Esophagus muscularis mucosa (tissue), 3 donors: Measurements from ENCODE around the gene PFN1.

ENCODE experiments used
- EP300 ChIP-seq: sonication (generic); formaldehyde crosslinking; IDR thresholded peaks from one replicate; pipeline ENCODE4 v1.6.1; 2017; ENCODE audit warnings: antibody characterized with exemption
- TF ChIP-seq, protein P1 (sequence below), 3 experiments: fragments of 200-600 bp in 2 of 3; fragments of 450-650 bp in 1 of 3; sonication (generic) in 2 of 3; IDR thresholded peaks; one replicate each; pipeline ENCODE4 v1.5.1; 2017 to 2019; ENCODE audit warnings: antibody characterized with exemption in 3 of 3, mild to moderate bottlenecking in 2 of 3, moderate library complexity in 1 of 3

DNA sequence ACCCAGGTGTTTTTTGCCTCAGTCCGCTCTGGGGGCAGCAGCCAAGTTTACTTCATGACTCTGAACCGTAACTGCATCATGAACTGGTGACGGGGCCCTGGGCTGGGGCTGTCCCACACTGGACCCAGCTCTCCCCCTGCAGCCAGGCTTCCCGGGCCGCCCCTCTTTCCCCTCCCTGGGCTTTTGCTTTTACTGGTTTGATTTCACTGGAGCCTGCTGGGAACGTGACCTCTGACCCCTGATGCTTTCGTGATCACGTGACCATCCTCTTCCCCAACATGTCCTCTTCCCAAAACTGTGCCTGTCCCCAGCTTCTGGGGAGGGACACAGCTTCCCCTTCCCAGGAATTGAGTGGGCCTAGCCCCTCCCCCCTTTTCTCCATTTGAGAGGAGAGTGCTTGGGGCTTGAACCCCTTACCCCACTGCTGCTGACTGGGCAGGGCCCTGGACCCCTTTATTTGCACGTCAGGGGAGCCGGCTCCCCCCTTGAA, 51.1 kb downstream of the PFN1 start:
- TF ChIP-seq, protein P1, sequence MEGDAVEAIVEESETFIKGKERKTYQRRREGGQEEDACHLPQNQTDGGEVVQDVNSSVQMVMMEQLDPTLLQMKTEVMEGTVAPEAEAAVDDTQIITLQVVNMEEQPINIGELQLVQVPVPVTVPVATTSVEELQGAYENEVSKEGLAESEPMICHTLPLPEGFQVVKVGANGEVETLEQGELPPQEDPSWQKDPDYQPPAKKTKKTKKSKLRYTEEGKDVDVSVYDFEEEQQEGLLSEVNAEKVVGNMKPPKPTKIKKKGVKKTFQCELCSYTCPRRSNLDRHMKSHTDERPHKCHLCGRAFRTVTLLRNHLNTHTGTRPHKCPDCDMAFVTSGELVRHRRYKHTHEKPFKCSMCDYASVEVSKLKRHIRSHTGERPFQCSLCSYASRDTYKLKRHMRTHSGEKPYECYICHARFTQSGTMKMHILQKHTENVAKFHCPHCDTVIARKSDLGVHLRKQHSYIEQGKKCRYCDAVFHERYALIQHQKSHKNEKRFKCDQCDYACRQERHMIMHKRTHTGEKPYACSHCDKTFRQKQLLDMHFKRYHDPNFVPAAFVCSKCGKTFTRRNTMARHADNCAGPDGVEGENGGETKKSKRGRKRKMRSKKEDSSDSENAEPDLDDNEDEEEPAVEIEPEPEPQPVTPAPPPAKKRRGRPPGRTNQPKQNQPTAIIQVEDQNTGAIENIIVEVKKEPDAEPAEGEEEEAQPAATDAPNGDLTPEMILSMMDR (IDR thresholded peaks at IDR 0.05) = no peak
- no peak for TF ChIP-seq EP300
